Neuronal stem cell (in vitro differentiated cells): ENCODE measurements around the gene GPRC5B.

Experiments
- DNase-seq: peaks from one replicate; pipeline ENCODE4 v3.0.0-alpha.2; 2013; ENCODE audit warnings: low spot score
- H2AFZ ChIP-seq: one replicate; pipeline ENCODE4 v1.6.1; 2013; ENCODE audit warnings: mild to moderate bottlenecking, low read length, inconsistent platforms
- H2AK5ac ChIP-seq: 2 replicates; pipeline ENCODE4 v1.6.1; 2013; ENCODE audit warnings: low read depth, mild to moderate bottlenecking, inconsistent platforms, low read length, moderate library complexity, mixed read lengths
- H2BK120ac ChIP-seq: 2 replicates; pipeline ENCODE4 v1.6.1; 2013; ENCODE audit warnings: low read depth, mild to moderate bottlenecking, inconsistent platforms, low read length, moderate library complexity, mixed read lengths
- H2BK12ac ChIP-seq: one replicate; pipeline ENCODE4 v1.6.1; 2013; ENCODE audit warnings: low read length, inconsistent platforms
- H2BK15ac ChIP-seq: 2 replicates; pipeline ENCODE4 v1.6.1; 2013; ENCODE audit warnings: mild to moderate bottlenecking, low read length, inconsistent platforms, mixed read lengths
- H2BK5ac ChIP-seq: one replicate; pipeline ENCODE4 v1.6.1; 2013; ENCODE audit warnings: inconsistent platforms, mild to moderate bottlenecking, low read length, moderate library complexity
- H3K14ac ChIP-seq: one replicate; pipeline ENCODE4 v1.6.1; 2013; ENCODE audit warnings: low read length, inconsistent platforms
- H3K18ac ChIP-seq: 2 replicates; pipeline ENCODE4 v1.6.1; 2013; ENCODE audit warnings: low read length, inconsistent platforms
- H3K23ac ChIP-seq: 2 replicates; pipeline ENCODE4 v1.6.1; 2013; ENCODE audit warnings: low read depth, mild to moderate bottlenecking, mixed read lengths, low read length, inconsistent platforms; ENCODE audit not compliant: poor library complexity
- H3K27ac ChIP-seq: replicated peaks from 3 replicates; pipeline ENCODE4 v1.5.1; 2013; ENCODE audit warnings: low read length, inconsistent platforms
- H3K27me3 ChIP-seq, 3 experiments: 2 replicates each; pipeline ENCODE4 v1.6.1; 2013; ENCODE audit warnings: low read length in 3 of 3, mild to moderate bottlenecking in 2 of 3, inconsistent platforms in 1 of 3, low read depth in 1 of 3, mixed read lengths in 1 of 3, moderate library complexity in 1 of 3; ENCODE audit not compliant: control insufficient read depth in 3 of 3, insufficient read depth in 3 of 3
- H3K36me3 ChIP-seq, 2 donors: replicated peaks in 1 of 2; 2 replicates each; pipeline ENCODE4 v1.6.1; 2013; ENCODE audit warnings: low read length in 2 of 2; ENCODE audit not compliant: control insufficient read depth in 2 of 2, insufficient read depth in 2 of 2
- H3K4ac ChIP-seq: 2 replicates; pipeline ENCODE4 v1.6.1; 2013; ENCODE audit warnings: inconsistent platforms, mild to moderate bottlenecking, low read length, moderate library complexity
- H3K4me1 ChIP-seq, 2 donors: 1 replicate in 1 of 2; 2 replicates in 1 of 2; pipeline ENCODE4 v1.6.1; 2013; ENCODE audit warnings: low read length in 2 of 2, low read depth in 1 of 2; ENCODE audit not compliant: control insufficient read depth in 2 of 2, insufficient read depth in 1 of 2
- H3K4me2 ChIP-seq: one replicate; pipeline ENCODE4 v1.6.1; 2013; ENCODE audit warnings: mild to moderate bottlenecking, low read length, inconsistent platforms; ENCODE audit not compliant: insufficient read depth, poor library complexity, severe bottlenecking
- H3K4me3 ChIP-seq, 2 donors: 2 replicates each; pipeline ENCODE4 v1.5.1; 2013; ENCODE audit warnings: low read length in 2 of 2, mild to moderate bottlenecking in 2 of 2, inconsistent platforms in 1 of 2, moderate library complexity in 1 of 2
- H3K79me1 ChIP-seq: one replicate; pipeline ENCODE4 v1.6.1; 2013; ENCODE audit warnings: low read depth, mild to moderate bottlenecking, inconsistent platforms, low read length, moderate library complexity
- H3K9ac ChIP-seq: one replicate; pipeline ENCODE4 v1.6.1; 2013; ENCODE audit warnings: mild to moderate bottlenecking, low read depth, low read length, inconsistent platforms; ENCODE audit not compliant: poor library complexity
- H3K9me3 ChIP-seq, 2 donors: replicated peaks in 1 of 2; 2 replicates each; pipeline versions ENCODE3 to v1.6.1; 2013; ENCODE audit warnings: low read length in 2 of 2, mild to moderate bottlenecking in 2 of 2, inconsistent platforms in 1 of 2, low read depth in 1 of 2, mixed read lengths in 1 of 2, moderate library complexity in 1 of 2; ENCODE audit not compliant: control insufficient read depth in 2 of 2, insufficient read depth in 1 of 2
- H4K8ac ChIP-seq: one replicate; pipeline ENCODE4 v1.6.1; 2013; ENCODE audit warnings: low read depth, mild to moderate bottlenecking, inconsistent platforms, low read length, moderate library complexity
- H4K91ac ChIP-seq: one replicate; pipeline ENCODE4 v1.6.1; 2013; ENCODE audit warnings: low read length, low read depth, mild to moderate bottlenecking, inconsistent platforms; ENCODE audit not compliant: poor library complexity
- WGBS, 2 donors: extraction: QIAGEN DNeasy Blood & Tissue Kit; methylation state at CpG; one replicate each; pipeline ENCODE4 v1.1.7; 2013; ENCODE audit warnings: missing lambda C conversion rate in 2 of 2, mixed read lengths in 1 of 2; ENCODE audit not compliant: insufficient read length in 2 of 2, insufficient replicate concordance in 1 of 2; ENCODE audit errors: extremely low coverage in 2 of 2; 5-methylcytosine and 5-hydroxymethylcytosine counted together

Gene GPRC5B

DNA sequence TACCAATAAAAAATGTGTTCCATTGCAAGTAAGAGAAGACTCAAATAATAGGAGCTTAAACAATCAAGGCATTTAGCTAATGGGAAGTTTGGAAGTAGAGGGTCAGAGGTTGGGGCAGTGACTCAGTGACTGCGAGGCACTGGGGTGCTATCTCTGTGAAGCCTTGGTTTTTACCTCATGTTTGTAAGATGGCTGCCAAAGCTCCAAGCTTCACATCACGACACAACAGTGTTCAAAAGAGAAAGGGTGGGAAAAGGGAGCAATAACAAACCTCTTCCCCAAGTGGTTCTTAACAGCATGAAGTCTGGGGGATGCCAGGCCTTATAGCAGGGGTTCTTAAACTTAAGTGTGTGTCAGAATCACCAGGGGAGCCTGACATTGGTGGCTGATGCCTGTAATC, 26.6 kb upstream of the GPRC5B start:
- no peak overlapping the region for H4K8ac ChIP-seq

DNA sequence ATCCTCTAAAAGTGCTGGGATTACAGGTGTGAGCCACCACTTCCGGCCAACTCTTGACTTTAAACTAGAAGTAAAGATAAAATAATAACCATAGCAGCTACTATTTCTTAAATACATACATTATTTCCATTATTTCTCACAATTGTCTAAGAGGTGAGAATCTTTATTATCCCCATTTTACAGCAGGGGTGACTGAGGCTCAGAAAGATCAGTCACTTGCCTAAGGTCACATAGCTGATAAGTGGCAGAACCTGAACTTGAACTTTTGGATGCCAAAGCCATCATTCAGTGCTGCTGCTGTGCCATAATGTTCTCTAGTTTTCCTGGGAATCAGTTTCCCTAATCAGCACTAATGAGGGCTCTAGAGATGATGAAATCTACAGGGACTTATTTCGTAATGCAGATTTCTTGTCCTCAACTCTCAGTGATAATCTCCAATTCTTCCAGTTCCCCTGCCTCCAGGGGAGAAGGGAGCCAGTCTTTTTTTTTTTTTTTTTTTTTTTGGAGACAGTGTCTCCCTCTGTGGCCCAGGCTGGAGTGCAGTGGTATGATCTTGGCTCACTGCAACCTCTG, 25.2 kb upstream of the GPRC5B start:
- Histone ChIP-seq H2BK15ac (no peak overlapping the region), H3K9me3 (no peaks in the 10 kb centered on the region), H3K36me3 (no peaks in the 10 kb centered on the region), H3K4me3 (no peak overlapping the region), H3K23ac (no peak overlapping the region), H3K27me3 (peaks cover 0 to 2% (median 0%) of the 10 kb centered on the region in 3 experiments), H2BK120ac (no peak overlapping the region), H3K4me1 (no peaks in the 10 kb centered on the region), H4K8ac (no peak overlapping the region), H2BK12ac (no peak overlapping the region), H2AK5ac (no peak overlapping the region), H2BK5ac (no peak overlapping the region), H3K79me1 (no peaks in the 10 kb centered on the region), H3K4me2 (no peak overlapping the region), H2AFZ (no peak overlapping the region), H3K27ac (no peak overlapping the region), H4K91ac (no peak overlapping the region), H3K4ac (no peak overlapping the region), H3K14ac (no peak overlapping the region), H3K9ac (no peak overlapping the region), H3K18ac (no peak overlapping the region)
- no CpG with 5 or more reads among the region's 2 CpGs for WGBS, 2 donors
- no peak for DNase-seq

More for the DNA sequence above, 26.6 kb upstream of the GPRC5B start:
- Histone ChIP-seq H2BK15ac (no peak overlapping the region), H3K9ac (no peak overlapping the region), H3K36me3 (no peaks in the 10 kb centered on the region), H2BK120ac (no peak overlapping the region), H2AFZ (no peak overlapping the region), H3K14ac (no peak overlapping the region), H4K91ac (no peak overlapping the region), H3K4me1 (no peaks in the 10 kb centered on the region), H3K27ac (no peak overlapping the region), H3K27me3 (peaks cover 0 to 2% (median 0%) of the 10 kb centered on the region in 3 experiments), H3K23ac (no peak overlapping the region), H3K9me3 (no peaks in the 10 kb centered on the region), H3K18ac (no peak overlapping the region), H3K4me2 (no peak overlapping the region), H2BK5ac (no peak overlapping the region), H3K4me3 (no peak overlapping the region), H3K4ac (no peak overlapping the region), H3K79me1 (no peaks in the 10 kb centered on the region), H2BK12ac (no peak overlapping the region), H2AK5ac (no peak overlapping the region)
- no peak for DNase-seq
- no CpG with 5 or more reads among the region's 2 CpGs for WGBS, 2 donors

DNA sequence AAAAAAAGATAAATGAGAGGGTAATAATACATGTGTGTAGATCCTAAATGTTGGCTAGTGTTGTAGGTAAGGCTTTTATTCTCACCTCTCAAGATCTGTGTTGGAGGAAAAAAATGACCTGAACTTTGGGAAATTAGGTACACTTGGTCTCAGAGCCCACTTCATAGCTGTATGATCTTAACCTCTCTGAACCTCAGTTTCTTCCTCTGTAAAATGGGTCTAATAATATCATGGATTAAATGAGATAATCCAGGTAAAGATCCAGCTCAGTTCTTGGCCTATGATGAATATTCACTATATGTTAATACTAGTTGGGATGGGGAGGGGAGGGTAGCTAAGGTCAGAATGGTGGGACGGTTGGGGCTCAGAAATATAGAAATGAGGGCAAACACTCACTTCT, 24.3 kb upstream of the GPRC5B start:
- H3K4ac ChIP-seq, result no peak overlapping the region
- H3K9ac ChIP-seq, result no peak overlapping the region
- no peak for DNase-seq
- no peak overlapping the region for H3K14ac ChIP-seq
- H3K27me3 ChIP-seq, result peaks cover 0 to 2% (median 0%) of the 10 kb centered on the region in 3 experiments
- H2AFZ ChIP-seq, result no peak overlapping the region
- no CpG with 5 or more reads among the region's 1 CpG for WGBS, 2 donors
- H2BK15ac ChIP-seq, result no peak overlapping the region
- no peaks in the 10 kb centered on the region for H3K9me3 ChIP-seq
- H3K4me3 ChIP-seq, result no peak overlapping the region
- no peak overlapping the region for H3K23ac ChIP-seq
- no peaks in the 10 kb centered on the region for H3K4me1 ChIP-seq
- no peak overlapping the region for H2BK12ac ChIP-seq
- H3K18ac ChIP-seq, result no peak overlapping the region
- H2BK120ac ChIP-seq, result no peak overlapping the region
- H2BK5ac ChIP-seq, result no peak overlapping the region
- H4K91ac ChIP-seq, result no peak overlapping the region
- no peak overlapping the region for H2AK5ac ChIP-seq
- no peaks in the 10 kb centered on the region for H3K36me3 ChIP-seq
- H3K4me2 ChIP-seq, result no peak overlapping the region
- no peak overlapping the region for H3K27ac ChIP-seq
- H3K79me1 ChIP-seq, result no peaks in the 10 kb centered on the region
- H4K8ac ChIP-seq, result no peak overlapping the region

DNA sequence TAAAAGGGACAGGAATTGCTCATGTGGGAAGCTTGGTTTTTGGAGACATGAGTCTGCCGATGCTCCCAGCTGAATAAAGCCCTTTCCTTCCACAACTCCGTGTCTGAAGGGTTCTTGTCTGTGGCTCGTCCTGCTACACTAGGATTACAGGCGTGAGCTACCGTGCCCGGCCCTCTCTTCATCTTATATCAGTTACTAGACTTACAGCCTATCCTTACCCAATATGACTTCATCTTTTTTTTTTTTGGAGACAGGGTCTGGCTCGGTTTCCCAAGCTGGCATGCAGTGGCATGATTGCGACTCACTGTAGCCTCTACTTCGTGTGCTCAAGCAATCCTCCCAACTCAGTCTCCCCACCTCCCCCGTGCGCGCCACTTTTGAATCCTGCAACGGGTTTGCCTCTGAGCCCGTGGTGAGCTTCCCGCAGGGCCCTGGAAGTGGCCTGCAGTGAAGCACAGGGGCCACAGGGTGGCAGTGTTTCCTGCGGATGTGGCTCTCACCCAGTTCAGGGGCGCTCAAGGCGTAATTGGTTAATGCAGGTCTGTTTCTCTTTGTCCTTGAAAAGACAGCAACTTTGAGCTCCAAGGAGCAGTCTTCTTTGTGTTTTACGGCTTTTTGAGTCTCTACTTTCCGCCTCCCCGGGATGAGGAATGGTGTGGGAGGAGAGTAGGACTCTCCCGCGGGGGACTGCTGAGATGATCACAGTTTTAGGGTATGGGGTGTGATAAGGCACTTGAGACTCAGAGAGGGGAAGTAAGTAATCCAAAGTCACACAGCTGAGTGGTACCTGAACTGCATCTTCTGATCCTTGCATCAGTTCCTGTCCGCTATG, 22.7 kb upstream of the GPRC5B start:
- no peak overlapping the region for H3K4me3 ChIP-seq
- peak overlapping the region; percentile 11 for H3K4me2 ChIP-seq
- no peak overlapping the region for H3K14ac ChIP-seq
- H2BK5ac ChIP-seq, result no peak overlapping the region
- H3K79me1 ChIP-seq, result no peaks in the 10 kb centered on the region
- no peak overlapping the region for H3K4ac ChIP-seq
- no peaks in the 10 kb centered on the region for H3K36me3 ChIP-seq
- H3K4me1 ChIP-seq, result no peaks in the 10 kb centered on the region
- H4K91ac ChIP-seq, result no peak overlapping the region
- H2BK12ac ChIP-seq, result peak overlapping the region; percentile 24
- H3K18ac ChIP-seq, result peak overlapping the region; percentile 36
- peak overlapping the region; percentile 79 for H2AFZ ChIP-seq
- H3K9ac ChIP-seq, result no peak overlapping the region
- H3K27me3 ChIP-seq, result peaks cover 0 to 2% (median 0%) of the 10 kb centered on the region in 3 experiments
- H2BK120ac ChIP-seq, result no peak overlapping the region
- H4K8ac ChIP-seq, result no peak overlapping the region
- H2AK5ac ChIP-seq, result no peak overlapping the region
- no peaks in the 10 kb centered on the region for H3K9me3 ChIP-seq
- H2BK15ac ChIP-seq, result no peak overlapping the region
- no peak overlapping the region for H3K27ac ChIP-seq
- no CpG with 5 or more reads among the region's 24 CpGs for WGBS, 2 donors
- no peak overlapping the region for H3K23ac ChIP-seq
- DNase-seq, result peak; percentile 76
